GM23248 (cell line): Measurements from ENCODE around the gene SPEM2. TPM values are rescaled to one million over a fixed set of nuclear protein-coding genes. Genes with fewer than 3 reads are reported as not detected.

Experiments used
- DNase-seq: peaks from one replicate; pipeline ENCODE4 v3.0.0-alpha.2; 2015
- H2AFZ ChIP-seq: fragments of 200-600 bp; sonication (generic); 2 replicates; pipeline ENCODE4 v1.6.1; 2016; ENCODE audit warnings: antibody characterized with exemption
- H3F3A ChIP-seq: fragments of 200-600 bp; sonication (generic); 2 replicates; pipeline ENCODE4 v1.6.1; 2016; ENCODE audit warnings: mild to moderate bottlenecking, antibody characterized with exemption, mixed run types; ENCODE audit not compliant: insufficient read depth
- H3K27ac ChIP-seq: fragments of 200-600 bp; sonication (generic); 2 replicates; pipeline ENCODE4 v1.5.1; 2016; ENCODE audit warnings: mild to moderate bottlenecking
- H3K27me3 ChIP-seq: fragments of 200-600 bp; sonication (generic); replicated peaks from 2 replicates; pipeline ENCODE4 v1.6.1; 2016; ENCODE audit warnings: mild to moderate bottlenecking; ENCODE audit not compliant: insufficient read depth
- H3K36me3 ChIP-seq: fragments of 200-600 bp; sonication (generic); 2 replicates; pipeline ENCODE4 v1.6.1; 2016; ENCODE audit warnings: low read depth, mild to moderate bottlenecking
- H3K4me1 ChIP-seq: fragments of 200-600 bp; sonication (generic); 2 replicates; pipeline ENCODE4 v1.6.1; 2016; ENCODE audit warnings: mild to moderate bottlenecking; ENCODE audit not compliant: insufficient read depth
- H3K4me2 ChIP-seq: fragments of 200-600 bp; sonication (generic); one replicate; pipeline ENCODE4 v1.6.1; 2016; ENCODE audit warnings: mild to moderate bottlenecking; ENCODE audit not compliant: unreplicated experiment
- H3K4me3 ChIP-seq: fragments of 200-600 bp; sonication (generic); 2 replicates; pipeline ENCODE4 v1.5.1; 2016; ENCODE audit warnings: mild to moderate bottlenecking
- H3K79me2 ChIP-seq: fragments of 200-600 bp; sonication (generic); 2 replicates; pipeline ENCODE4 v1.6.1; 2016; ENCODE audit warnings: mild to moderate bottlenecking; ENCODE audit not compliant: insufficient read depth
- H3K9ac ChIP-seq: fragments of 200-600 bp; sonication (generic); 2 replicates; pipeline ENCODE4 v1.6.1; 2016; ENCODE audit warnings: mild to moderate bottlenecking
- H3K9me2 ChIP-seq: fragments of 200-600 bp; sonication (generic); 2 replicates; pipeline ENCODE4 v1.6.1; 2016; ENCODE audit warnings: mixed run types, mild to moderate bottlenecking, moderate library complexity; ENCODE audit not compliant: insufficient read depth
- H3K9me3 ChIP-seq: fragments of 200-600 bp; sonication (generic); one replicate; pipeline ENCODE4 v1.6.1; 2017; ENCODE audit warnings: low read depth
- H4K20me1 ChIP-seq: fragments of 200-600 bp; sonication (generic); 2 replicates; pipeline ENCODE4 v1.6.0; 2016; ENCODE audit not compliant: insufficient read depth
- EZH2 ChIP-seq: fragments of 200-600 bp; sonication (generic); IDR thresholded peaks from 2 replicates; pipeline ENCODE4 v1.6.1; 2018; ENCODE audit warnings: antibody characterized with exemption, mild to moderate bottlenecking; ENCODE audit not compliant: insufficient read depth, poor library complexity, severe bottlenecking
- EZH2phosphoT487 ChIP-seq: fragments of 200-600 bp; sonication (generic); IDR thresholded peaks from 2 replicates; pipeline ENCODE4 v1.6.1; 2018; ENCODE audit warnings: antibody characterized with exemption, moderate library complexity, mild to moderate bottlenecking, low read depth; ENCODE audit not compliant: insufficient read depth
- WGBS, 2 experiments: methylation state at CpG; one replicate each; pipeline ENCODE4 v1.1.6; 2015 to 2017; ENCODE audit warnings: low lambda C conversion rate in 2 of 2, low coverage in 1 of 2; ENCODE audit errors: missing lambda C conversion rate in 2 of 2; 5-methylcytosine and 5-hydroxymethylcytosine counted together
- in situ Hi-C: fragments of 300-500 bp; cut with MboI; formaldehyde crosslinking; loops from 2 replicates; pipeline ENCODE4 v1.15.0; 2020
- polyA plus RNA-seq: library from polyadenylated mRNA; unstranded; fragments of >200 nt; fragmentation: Nextera tagmentation; extraction: Ambion mirVana; gene quantifications from 2 replicates; pipeline ENCODE4 v1.2.1, GENCODE V29; 2016
- total RNA-seq: library from RNA; depleted of rRNA; stranded (reverse); fragments of >200 nt; shearing (Covaris generic); gene quantifications from 2 replicates; pipeline ENCODE4 v1.2.3, GENCODE V29; 2014

Gene SPEM2
- total and polyA plus RNA-seq, 2 experiments from 2014 or later: not detected

DNA sequence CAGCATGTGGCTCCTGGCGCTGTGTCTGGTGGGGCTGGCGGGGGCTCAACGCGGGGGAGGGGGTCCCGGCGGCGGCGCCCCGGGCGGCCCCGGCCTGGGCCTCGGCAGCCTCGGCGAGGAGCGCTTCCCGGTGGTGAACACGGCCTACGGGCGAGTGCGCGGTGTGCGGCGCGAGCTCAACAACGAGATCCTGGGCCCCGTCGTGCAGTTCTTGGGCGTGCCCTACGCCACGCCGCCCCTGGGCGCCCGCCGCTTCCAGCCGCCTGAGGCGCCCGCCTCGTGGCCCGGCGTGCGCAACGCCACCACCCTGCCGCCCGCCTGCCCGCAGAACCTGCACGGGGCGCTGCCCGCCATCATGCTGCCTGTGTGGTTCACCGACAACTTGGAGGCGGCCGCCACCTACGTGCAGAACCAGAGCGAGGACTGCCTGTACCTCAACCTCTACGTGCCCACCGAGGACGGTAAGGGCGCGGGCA lies 17.1 kb upstream of the SPEM2 start:
- Histone ChIP-seq H3K9me2 (no peaks in the 10 kb centered on the region), H3K4me3 (no peak overlapping the region), H3K79me2 (no peaks in the 10 kb centered on the region; the same call in 1 of the 2 replicates), H4K20me1 (no peaks in the 10 kb centered on the region), H3F3A (peaks cover 12% of the 10 kb centered on the region), H3K27me3 (no peaks in the 10 kb centered on the region), H2AFZ (no peak overlapping the region), H3K9ac (no peak overlapping the region), H3K4me2 (no peak overlapping the region), H3K36me3 (no peaks in the 10 kb centered on the region), H3K9me3 (no peaks in the 10 kb centered on the region), H3K27ac (no peak overlapping the region), H3K4me1 (peaks cover 11% of the 10 kb centered on the region)
- in situ Hi-C loops: no loop called here
- 88 to 96% methylated on average over 15 to 46 of the region's 58 CpGs for WGBS, 2 experiments
- TF ChIP-seq EZH2 (no peak), EZH2phosphoT487 (no peak)
- no peak for DNase-seq

DNA sequence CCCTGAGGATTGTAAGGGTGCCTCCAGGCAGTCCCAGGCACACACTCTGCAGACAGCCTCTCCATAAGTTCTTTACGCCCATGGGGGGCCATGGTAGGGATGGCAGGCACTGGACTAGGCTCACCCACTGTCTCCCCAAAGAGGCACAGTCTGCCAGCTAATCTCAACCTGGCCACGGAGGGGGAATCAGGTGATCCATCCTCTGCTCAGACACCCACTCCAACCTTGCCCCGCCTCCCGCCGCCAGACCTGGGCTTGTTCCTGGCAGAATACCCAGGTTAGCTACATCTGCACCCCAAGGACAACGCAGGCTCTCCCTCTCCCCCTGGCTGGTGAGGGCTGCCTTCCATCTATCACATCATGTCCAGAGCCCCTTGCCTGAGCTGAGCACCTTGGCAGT lies 16.6 kb upstream of the SPEM2 start:
- in situ Hi-C loops: no loop called here
- 91% methylated on average over 6 of the region's 6 CpGs for WGBS, 2 experiments

DNA sequence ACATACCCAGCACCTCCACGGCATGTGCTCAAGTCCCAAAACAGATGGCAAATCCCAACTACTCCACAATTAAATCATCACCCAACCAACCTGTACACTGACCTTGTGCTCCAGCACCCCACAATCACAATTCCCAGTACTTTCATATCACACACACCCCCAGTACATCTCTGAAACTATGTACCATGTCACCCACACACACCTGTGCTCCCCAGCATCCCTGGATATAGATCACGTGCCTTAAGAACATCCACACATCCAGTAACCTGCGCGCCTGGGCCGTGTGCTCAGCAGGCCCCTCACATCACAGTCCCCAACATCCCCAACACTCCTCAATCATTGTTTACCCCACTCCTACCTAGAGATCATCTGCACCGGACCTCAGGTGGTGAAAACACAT lies 15.7 kb upstream of the SPEM2 start:
- in situ Hi-C loops: no loop called here
- 91 to 94% methylated on average over 6 of the region's 6 CpGs for WGBS, 2 experiments

More for the DNA sequence above, 16.6 kb upstream of the SPEM2 start:
- no peaks in the 10 kb centered on the region for H3K27me3 ChIP-seq
- no peak overlapping the region for H3K4me3 ChIP-seq
- no peaks in the 10 kb centered on the region for H3K9me2 ChIP-seq
- H2AFZ ChIP-seq: no peak overlapping the region
- H3K9ac ChIP-seq: no peak overlapping the region
- no peak for DNase-seq
- no peaks in the 10 kb centered on the region for H3K9me3 ChIP-seq
- TF ChIP-seq EZH2phosphoT487: no peak
- TF ChIP-seq EZH2: no peak
- H3K4me1 ChIP-seq: peaks cover 16% of the 10 kb centered on the region
- H4K20me1 ChIP-seq: no peaks in the 10 kb centered on the region
- H3K27ac ChIP-seq: no peak overlapping the region
- peaks cover 12% of the 10 kb centered on the region for H3F3A ChIP-seq
- H3K79me2 ChIP-seq: no peaks in the 10 kb centered on the region; the same call in 1 of the 2 replicates
- no peak overlapping the region for H3K4me2 ChIP-seq
- no peaks in the 10 kb centered on the region for H3K36me3 ChIP-seq

DNA sequence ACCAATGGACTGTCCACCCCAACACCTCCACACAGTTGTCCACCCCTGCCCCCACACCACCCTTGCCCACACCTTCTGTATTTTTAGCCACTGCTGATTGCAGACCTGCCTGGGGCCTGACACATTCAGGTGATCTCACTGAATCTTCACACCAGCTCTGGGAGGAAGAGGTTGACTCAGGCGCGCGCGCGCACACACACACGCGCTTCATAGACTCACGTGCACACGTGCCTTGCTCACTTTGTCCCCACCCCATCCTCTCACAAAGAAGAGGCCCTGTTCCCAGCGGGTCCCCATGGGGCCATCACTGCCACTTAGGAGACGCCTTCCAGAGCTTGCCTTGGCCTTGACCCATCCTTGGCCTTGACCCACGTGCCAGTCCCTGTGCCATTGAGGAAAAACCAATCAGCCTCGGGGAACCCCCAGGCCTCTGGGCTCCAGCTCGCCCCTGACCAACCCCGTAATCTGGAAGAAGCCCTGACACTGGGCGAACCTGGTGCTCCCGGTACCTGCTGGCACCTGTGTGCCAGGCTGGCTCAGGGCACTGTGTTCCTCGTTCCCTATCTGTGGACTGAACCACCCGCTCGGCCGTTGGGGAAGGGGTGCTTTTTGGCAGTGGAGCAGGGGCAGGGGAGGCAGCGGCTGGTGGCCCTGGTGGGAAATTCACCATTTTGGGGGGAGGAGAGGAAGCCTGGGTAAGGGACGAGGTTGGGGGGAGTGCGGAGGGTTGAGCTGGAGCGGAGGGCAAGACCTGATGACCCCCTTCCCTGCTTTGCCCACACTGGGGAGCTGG lies 14.6 kb upstream of the SPEM2 start:
- in situ Hi-C loops: no loop called here
- Histone ChIP-seq H3K36me3 (no peaks in the 10 kb centered on the region), H3F3A (peaks cover 12% of the 10 kb centered on the region), H4K20me1 (no peaks in the 10 kb centered on the region), H2AFZ (no peak overlapping the region), H3K9me3 (no peaks in the 10 kb centered on the region), H3K4me1 (peaks cover 16% of the 10 kb centered on the region), H3K27ac (no peak overlapping the region), H3K79me2 (no peaks in the 10 kb centered on the region; the same call in 1 of the 2 replicates), H3K4me3 (no peak overlapping the region), H3K9me2 (no peaks in the 10 kb centered on the region), H3K27me3 (no peaks in the 10 kb centered on the region), H3K4me2 (no peak overlapping the region), H3K9ac (no peak overlapping the region)
- no peak for DNase-seq
- TF ChIP-seq EZH2phosphoT487 (no peak), EZH2 (no peak)
- WGBS, 2 experiments: 94% methylated on average over 21 to 25 of the region's 25 CpGs

More for the DNA sequence above, 15.7 kb upstream of the SPEM2 start:
- Histone ChIP-seq H3K27ac (no peak overlapping the region), H3K36me3 (no peaks in the 10 kb centered on the region), H3F3A (peaks cover 12% of the 10 kb centered on the region), H3K4me1 (peaks cover 16% of the 10 kb centered on the region), H3K9ac (no peak overlapping the region), H4K20me1 (no peaks in the 10 kb centered on the region), H3K9me3 (no peaks in the 10 kb centered on the region), H3K4me2 (no peak overlapping the region), H3K27me3 (no peaks in the 10 kb centered on the region), H3K4me3 (no peak overlapping the region), H2AFZ (no peak overlapping the region), H3K9me2 (no peaks in the 10 kb centered on the region), H3K79me2 (no peaks in the 10 kb centered on the region; the same call in 1 of the 2 replicates)
- TF ChIP-seq EZH2phosphoT487: no peak
- no peak for TF ChIP-seq EZH2
- no peak for DNase-seq
